A549 treated with CpdA at 1 μM for 4 hours (cell line): ENCODE results near the gene STT3B. TPM values are rescaled to one million over a fixed set of nuclear protein-coding genes. Genes with fewer than 3 reads are reported as not detected.

ENCODE experiments used
- total RNA-seq: library from RNA; stranded (reverse); fragments of 200-300 nt; extraction: Qiagen RNA extraction; gene quantifications from 5 replicates; pipeline ENCODE4 v1.2.3, GENCODE V29; 2022; ENCODE audit warnings: low read depth

Gene STT3B
- 70.1 to 98.3 TPM (median 76.6 TPM) in 5 replicates for total RNA-seq

DNA sequence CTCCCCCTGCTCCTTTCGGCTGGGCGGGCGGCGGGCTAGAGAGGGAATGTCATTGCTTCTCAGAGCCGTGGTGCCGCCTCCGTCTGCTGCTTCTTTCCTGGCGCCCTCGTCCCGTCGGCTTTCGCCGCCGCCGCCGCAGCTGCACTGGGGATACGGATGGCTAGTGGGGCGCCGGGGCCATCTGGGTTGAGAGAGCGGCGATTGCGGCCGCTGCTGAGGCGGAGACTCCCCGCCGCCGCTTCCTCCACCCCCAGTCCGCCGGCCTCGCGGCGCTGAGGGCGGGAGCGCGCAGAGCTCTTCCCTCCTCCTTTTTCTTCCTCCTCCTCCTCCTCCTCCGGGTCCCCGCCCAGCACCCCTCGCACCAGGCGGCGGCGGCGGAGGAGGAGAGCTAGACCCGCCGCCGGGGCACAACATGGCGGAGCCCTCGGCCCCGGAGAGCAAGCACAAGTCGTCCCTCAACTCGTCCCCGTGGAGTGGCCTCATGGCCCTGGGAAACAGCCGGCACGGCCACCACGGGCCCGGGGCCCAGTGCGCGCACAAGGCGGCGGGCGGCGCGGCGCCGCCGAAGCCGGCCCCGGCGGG, at the start of gene STT3B:
TSS of gene STT3B (plus strand) at position 339 of the 582 bp plus-strand sequence. CDS start at position 413, 74 bp downstream.

